Heart right ventricle (tissue), 16 donors: ENCODE measurements around the gene CCDC91. TPM values are rescaled to one million over a fixed set of nuclear protein-coding genes. Genes with fewer than 3 reads are reported as not detected.

Source experiments
- ATAC-seq, 8 donors: fragments of 200-7000 bp; cut with Tn5 transposase; one replicate each; pipeline ENCODE4 v1.9.1; 2020; ENCODE audit warnings: mild to moderate bottlenecking in 8 of 8, moderate library complexity in 8 of 8, moderate number of reproducible peaks in 1 of 8
- DNase-seq, 2 donors: peaks; one replicate each; pipeline ENCODE4 v3.0.0-alpha.2; 2020
- H3K27ac ChIP-seq, 10 donors: fragments of 200-600 bp; sonication (generic) in 2 of 10; one replicate each; pipeline versions ENCODE4 v1.5.0 to v1.8.0; 2020 to 2022; ENCODE audit warnings: mild to moderate bottlenecking in 3 of 10
- H3K27me3 ChIP-seq, 7 donors: fragments of 200-600 bp; one replicate each; pipeline ENCODE4 v1.8.0; 2021 to 2022; ENCODE audit warnings: mild to moderate bottlenecking in 2 of 7
- H3K36me3 ChIP-seq, 9 donors: fragments of 200-600 bp; sonication (generic) in 1 of 9; one replicate each; pipeline versions ENCODE4 v1.5.0 to v1.8.0; 2020 to 2022; ENCODE audit warnings: mild to moderate bottlenecking in 2 of 9
- H3K4me1 ChIP-seq, 9 donors: fragments of 200-600 bp; sonication (generic) in 1 of 9; one replicate each; pipeline versions ENCODE4 v1.5.0 to v1.8.0; 2020 to 2022; ENCODE audit warnings: mild to moderate bottlenecking in 4 of 9
- H3K4me3 ChIP-seq, 10 donors: fragments of 200-600 bp; sonication (generic) in 2 of 10; one replicate each; pipeline versions ENCODE4 v1.5.0 to v1.8.0; 2020 to 2022; ENCODE audit warnings: mild to moderate bottlenecking in 7 of 10, moderate library complexity in 2 of 10
- H3K9me3 ChIP-seq, 11 donors: fragments of 200-600 bp in 10 of 11; sonication (generic) in 2 of 11; one replicate each; pipeline versions ENCODE4 v1.5.0 to v1.8.0; 2013 to 2022; ENCODE audit warnings: mild to moderate bottlenecking in 2 of 11, control low read depth in 1 of 11, moderate library complexity in 1 of 11
- CTCF ChIP-seq, 9 donors: fragments of 200-600 bp; sonication (generic) in 2 of 9; IDR thresholded peaks; one replicate each; pipeline versions ENCODE4 v1.5.0 to v1.8.0; 2021 to 2022; ENCODE audit warnings: antibody characterized with exemption in 9 of 9, mild to moderate bottlenecking in 5 of 9, moderate library complexity in 1 of 9
- WGBS, 2 donors: extraction: QIAGEN DNeasy Blood & Tissue Kit; methylation state at CpG; one replicate each; pipeline ENCODE4 v1.1.7; 2013; ENCODE audit warnings: inconsistent platforms in 1 of 2; 5-methylcytosine and 5-hydroxymethylcytosine counted together
- intact Hi-C, 10 donors: fragments of 100-400 bp; cut with DNase I; formaldehyde crosslinking; loops; one replicate each; pipeline versions ENCODE4 v1.11.1 to v1.14.2; 2022
- polyA plus RNA-seq, 2 donors: library from polyadenylated mRNA; stranded (reverse); fragments of 200-250 nt; gene quantifications; one replicate each; pipeline ENCODE4 v1.2.3, GENCODE V29; 2013
- total RNA-seq, 10 donors: library from RNA; stranded (reverse); fragmentation: NEBNext Ultra II Directional in 3 of 10; extraction: Animal tissue kit (Norgen Biotek cat#: 25700) in 3 of 10; gene quantifications; one replicate each; pipeline versions ENCODE4 v1.2.1 to v1.2.4, GENCODE V29; 2021 to 2023
- donor health status: Arrhythmogenic right ventricular cardiomyopathy.
- donor health status: ischemic (EF 13 %, LVEDD 7.1; RV severe dilation, severe dysfunction).
- donor health status: healthy with polysubstance abuse.
- donor health status: DM: no; HTN: yes; CAD: no.
- donor health status: DM: no; HTN: no; CAD: no.
- donor health status: ischemic (EF 25% LVEDD 6.9; RV normal size, moderate dysfunction).
- donor health status: ischemic (EF 25% LVEDD 5.7; RV mildly dilated, moderate dysfunction).
- donor health status: healthy.
- donor health status: DM: yes; HTN: yes; CAD: no.
- donor health status: Ischemic cardiomyopathy.
- donor health status: ischemic (EF 35%, LVEDD 5.7; RV mildly dilated, moderate dysfunction).
- donor health status: nonischemic (EF 11% LVEDD 7.7; RV severe dilation, severe dysfunction).
- donor health status: DM: yes; HTN: yes; CAD: no.
- donor health status: PGD.
- donor health status: ischemic (EF 29% LVEDD 5.4; RV normal size, mild dysfunction).
- donor health status: nonischemic (EF 23%, LVEDD 6.1; RV moderate dilation, normal function).

Gene CCDC91
- total and polyA plus RNA-seq, 12 donors: 20.5 to 66.4 (median 54.5) TPM

- intact Hi-C loops: loop anchor here in 3 of 10 donors (10.0 kb wide), 3 partner anchors 200 to 440 kb away; partner anchors contain the start of gene PTHLH (in 1 of the 3)
- 51 to 89% methylated on average over 1 of the region's 1 CpG for WGBS, 2 donors
- no peak for TF ChIP-seq CTCF (IDR thresholded peaks at IDR 0.05)
- no peaks in the 10 kb centered on the region for H3K36me3 ChIP-seq
- no peaks in the 10 kb centered on the region for H3K4me1 ChIP-seq
- no peaks in the 10 kb centered on the region for H3K9me3 ChIP-seq
- H3K27ac ChIP-seq: no peak overlapping the region
- H3K4me3 ChIP-seq: no peak overlapping the region
- no peaks in the 10 kb centered on the region for H3K27me3 ChIP-seq
- ATAC-seq (no peak), DNase-seq (no peak)
These were observed 15.1 kb upstream of the CCDC91 start for GRCh38 chr12:28175098-28175589.

- Histone ChIP-seq H3K4me1 (no peaks in the 10 kb centered on the region), H3K36me3 (no peaks in the 10 kb centered on the region), H3K9me3 (no peaks in the 10 kb centered on the region), H3K4me3 (no peak overlapping the region), H3K27me3 (no peaks in the 10 kb centered on the region), H3K27ac (no peak overlapping the region)
- TF ChIP-seq CTCF (IDR thresholded peaks at IDR 0.05): no peak
- intact Hi-C loops: loop anchor here in 3 of 10 donors (10.0 kb wide), 3 partner anchors 201 to 441 kb away; partner anchors contain the start of gene PTHLH (in 1 of the 3)
- DNase-seq (no peak), ATAC-seq (no peak)
- 81 to 82% methylated on average over 3 of the region's 3 CpGs for WGBS, 2 donors
These were observed 14.0 kb upstream of the CCDC91 start for GRCh38 chr12:28176295-28176694.

- WGBS, 2 donors: 81 to 86% methylated on average over 2 of the region's 2 CpGs
- Histone ChIP-seq H3K4me3 (no peak overlapping the region), H3K36me3 (no peaks in the 10 kb centered on the region), H3K4me1 (no peaks in the 10 kb centered on the region), H3K27me3 (no peaks in the 10 kb centered on the region), H3K9me3 (no peaks in the 10 kb centered on the region), H3K27ac (no peak overlapping the region)
- intact Hi-C loops: loop anchor here in 3 of 10 donors (10.0 kb wide), 3 partner anchors 203 to 443 kb away; partner anchors contain the start of gene PTHLH (in 1 of the 3)
- no peak for TF ChIP-seq CTCF (IDR thresholded peaks at IDR 0.05)
- ATAC-seq: no peak
- DNase-seq: no peak
These were observed 12.8 kb upstream of the CCDC91 start for GRCh38 chr12:28177461-28177860.

- H3K4me3 ChIP-seq: no peak overlapping the region
These were observed 12.4 kb upstream of the CCDC91 start for GRCh38 chr12:28177905-28178304.

More at GRCh38 chr12:28177905-28178304, 12.4 kb upstream of the CCDC91 start:
- Histone ChIP-seq H3K36me3 (no peaks in the 10 kb centered on the region), H3K27ac (no peak overlapping the region), H3K4me1 (no peaks in the 10 kb centered on the region), H3K27me3 (no peaks in the 10 kb centered on the region), H3K9me3 (no peaks in the 10 kb centered on the region)
- DNase-seq (no peak), ATAC-seq (no peak)
- intact Hi-C loops: loop anchor here in 3 of 10 donors (10.0 kb wide), 3 partner anchors 203 to 443 kb away; partner anchors contain the start of gene PTHLH (in 1 of the 3)
- no peak for TF ChIP-seq CTCF (IDR thresholded peaks at IDR 0.05)
